GDM1 (cell line): Measurements from ENCODE around the gene APOA5.
"Not testable (repeated sequence)": the region's sequence is repeated elsewhere in the genome, so short reads cannot be mapped to it uniquely, and the experiment has no call there.

Source experiments
- DNase-seq: peaks from one replicate; lab custom pipeline; 2025; lab: John Stamatoyannopoulos, UW

APOA5 gene

DNA sequence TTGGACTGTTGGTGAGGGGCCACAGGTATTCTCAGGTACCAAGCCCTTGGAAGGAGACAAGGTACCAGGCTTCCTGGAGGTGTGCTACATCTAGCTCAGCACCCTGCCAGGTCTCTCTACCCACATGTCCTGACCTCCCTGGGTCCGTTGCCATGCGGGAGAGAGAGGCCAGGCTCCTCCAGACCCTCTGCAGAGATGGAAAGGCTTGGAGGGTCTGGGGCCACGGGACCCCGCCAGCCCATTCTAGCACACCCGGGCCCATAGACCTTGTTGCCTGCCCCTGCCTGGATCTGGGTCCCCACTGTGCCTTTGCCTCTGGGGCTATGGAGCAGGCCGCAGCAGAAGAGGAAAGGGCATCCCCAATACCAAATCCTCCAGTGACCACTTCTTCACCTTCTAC, 35.8 kb upstream of the APOA5 start:
- no peak for DNase-seq

DNA sequence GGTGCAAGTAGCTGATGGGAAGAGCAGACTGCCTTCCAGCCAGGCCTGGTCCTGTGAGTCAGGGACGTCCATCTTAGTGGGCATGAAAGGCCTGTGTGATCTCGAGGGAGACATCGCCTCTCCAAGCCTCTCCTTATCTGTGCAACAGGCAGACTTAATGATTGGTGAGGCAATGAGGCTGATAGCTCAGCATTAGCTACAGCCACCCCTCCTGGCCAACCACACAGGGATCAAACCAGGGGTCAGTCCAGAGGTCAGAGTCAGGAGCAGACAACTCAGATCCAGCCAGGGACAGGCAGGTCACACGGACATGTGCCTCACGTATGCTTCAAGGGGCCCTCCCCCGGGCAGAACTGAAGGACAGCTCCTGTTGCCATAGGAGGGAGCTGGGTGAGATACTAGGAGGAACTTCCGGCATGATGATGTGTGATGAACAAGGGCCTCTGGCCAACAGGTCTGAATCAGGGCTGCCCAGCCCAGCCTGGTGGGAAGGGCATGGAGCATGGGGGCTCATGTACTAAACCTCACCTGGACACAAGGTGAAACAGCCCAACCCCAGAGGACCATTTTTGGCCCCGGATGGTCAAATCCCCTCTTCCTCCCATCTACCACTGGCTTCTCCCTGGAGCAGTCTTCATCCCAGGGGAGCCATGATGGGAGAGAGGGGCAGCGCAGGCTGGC, 35.2 kb upstream of the APOA5 start:
- no peak for DNase-seq

GRCh38 chr11:116825854-116826750, 34.4 kb upstream of the APOA5 start:
- no peak for DNase-seq

- DNase-seq = no peak
Observed at GRCh38 chr11:116825434-116825833, 33.8 kb upstream of the APOA5 start.

GRCh38 chr11:116823031-116823843, 31.6 kb upstream of the APOA5 start, which contains the start of gene APOA4:
Gene APOA4, minus strand, starts transcription at chr11:116823304. Its CDS starts 113 bp downstream, at chr11:116823191.
- no peak for DNase-seq

- DNase-seq = no peak
Observed at GRCh38 chr11:116822575-116822974, 30.9 kb upstream of the APOA5 start.

DNA sequence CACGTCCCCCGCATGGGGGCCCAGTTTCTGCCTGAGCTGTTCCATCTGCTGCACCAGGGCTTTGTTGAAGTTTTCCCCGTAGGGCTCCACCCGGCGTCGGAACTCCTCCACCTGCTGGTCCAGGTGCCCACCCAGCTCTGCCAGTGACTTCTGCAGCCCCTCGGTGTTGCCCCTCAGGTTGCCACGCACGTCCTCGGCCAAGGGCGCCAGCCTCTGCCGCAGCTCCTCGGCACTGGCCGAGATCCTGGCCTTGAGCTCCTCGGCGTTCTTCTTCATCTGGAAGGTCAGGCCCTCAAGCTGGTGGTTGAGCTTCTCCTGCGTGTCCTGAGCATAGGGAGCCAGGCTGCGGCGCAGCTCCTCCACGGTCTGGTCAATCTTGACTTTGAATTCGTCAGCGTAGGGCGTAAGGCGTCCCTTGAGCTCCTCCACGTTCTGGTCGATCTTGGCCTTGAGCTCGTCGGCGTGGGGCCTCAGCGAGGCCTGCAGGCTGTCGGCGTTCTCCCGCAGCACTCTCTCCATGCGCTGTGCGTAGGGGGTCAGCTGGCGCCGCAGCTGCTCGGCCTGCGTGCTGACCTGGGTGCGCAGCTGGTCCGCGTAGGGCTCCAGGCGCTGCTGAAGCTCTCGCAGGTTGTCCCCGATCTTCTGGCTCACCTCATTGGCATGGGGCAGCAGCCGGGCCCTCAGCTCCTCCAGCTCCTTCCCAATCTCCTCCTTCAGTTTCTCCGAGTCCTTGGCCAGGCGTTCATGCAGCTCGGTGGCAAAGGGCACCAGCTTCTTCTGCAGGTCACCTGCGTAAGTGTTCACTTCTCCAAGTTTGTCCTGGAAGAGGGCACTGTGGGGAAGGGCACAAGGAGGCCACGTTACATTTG, 29.6 kb upstream of the APOA5 start:
- DNase-seq = no peak

DNA sequence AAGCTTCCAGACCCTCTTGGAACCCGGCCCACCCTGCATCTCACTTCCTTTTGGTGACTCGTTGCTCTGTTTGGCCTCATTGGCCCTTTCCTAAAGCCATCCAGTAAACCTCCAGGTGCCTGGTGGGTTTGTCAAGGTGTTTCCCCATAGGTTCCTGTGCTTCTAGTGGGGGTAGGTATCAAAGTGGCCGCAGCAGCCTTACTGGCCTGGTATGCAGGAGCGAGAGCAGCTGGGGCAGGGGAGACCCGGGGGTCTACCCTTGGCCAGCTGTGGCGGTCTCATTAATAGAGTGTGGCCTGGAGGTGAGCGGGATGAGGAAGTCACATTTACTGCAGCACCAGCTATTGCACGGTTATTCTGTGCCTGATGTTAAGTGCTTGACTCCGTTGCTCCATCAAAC, 27.4 kb upstream of the APOA5 start:
- no peak for DNase-seq

- DNase-seq = no peak
Observed at GRCh38 chr11:116814502-116814901, 22.8 kb upstream of the APOA5 start.

DNA sequence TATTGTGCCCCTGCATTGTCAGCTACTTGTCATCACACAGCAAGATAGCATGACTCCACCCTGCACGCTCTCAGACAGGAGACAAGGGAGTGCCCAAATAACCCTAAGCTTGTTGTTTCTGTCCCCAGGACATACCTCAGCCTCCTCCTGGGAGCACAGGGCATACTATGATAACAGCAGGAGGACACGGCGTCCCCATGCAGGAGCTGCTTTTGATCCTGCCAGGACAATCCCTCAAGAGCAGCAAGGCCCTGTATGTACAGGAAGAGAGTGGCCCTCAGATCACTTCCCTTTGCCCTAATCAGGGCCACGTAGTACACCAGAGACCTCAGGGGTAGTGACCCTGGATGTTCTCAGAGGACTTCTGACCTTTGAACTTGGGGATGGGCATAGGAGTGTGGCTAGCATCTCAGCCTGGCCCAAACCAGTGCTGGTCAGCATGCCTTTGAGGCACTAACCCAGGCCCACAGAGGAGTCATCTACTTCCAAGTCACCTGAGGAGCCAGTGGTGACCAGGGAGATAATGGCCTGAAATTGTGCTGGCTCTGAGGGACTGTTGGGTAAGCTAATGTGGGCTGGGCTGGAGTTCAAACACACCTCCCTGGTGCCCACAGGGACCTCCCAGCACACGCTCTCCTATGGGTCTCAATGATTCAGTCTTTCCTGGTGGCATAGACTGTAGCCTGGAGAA, 22.2 kb upstream of the APOA5 start:
- no peak for DNase-seq

DNA sequence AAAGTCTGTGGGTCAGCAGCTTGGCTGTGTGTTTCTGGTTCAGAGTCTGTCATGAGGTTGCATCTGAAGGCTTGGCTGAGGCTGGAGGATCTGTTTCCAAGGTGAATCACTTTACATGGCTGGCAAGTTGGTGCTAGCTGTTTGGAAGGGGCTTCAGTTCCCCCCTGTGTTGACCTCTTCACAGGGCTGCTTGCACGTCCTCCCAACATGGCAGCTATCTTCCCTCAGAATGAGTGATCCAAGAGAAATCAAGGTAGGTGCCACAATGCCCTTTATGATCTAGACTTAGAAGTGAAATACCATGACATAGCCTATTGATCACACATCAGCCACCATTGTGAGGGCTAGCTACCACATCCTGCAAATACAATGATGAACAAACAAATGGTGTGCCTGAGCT, 21.5 kb upstream of the APOA5 start:
- DNase-seq = no peak

DNA sequence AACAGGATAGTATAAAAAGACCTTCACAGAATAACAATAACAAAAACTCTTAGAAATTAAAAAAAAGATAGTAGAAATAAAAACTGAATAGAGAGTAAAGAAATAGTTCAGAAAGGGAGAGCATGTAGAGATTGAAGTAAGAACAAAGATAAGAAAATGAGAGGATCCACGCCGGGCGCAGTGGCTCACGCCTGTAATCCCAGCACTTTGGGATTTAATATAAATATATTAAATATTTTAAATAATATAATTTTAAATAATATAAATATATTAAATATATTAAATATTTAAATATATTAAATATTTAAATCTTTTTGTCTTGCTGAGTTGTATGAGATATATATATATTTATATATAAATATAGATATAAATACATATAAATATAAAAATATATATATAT, 20.4 kb upstream of the APOA5 start:
- DNase-seq = no peak

- DNase-seq = no peak
Observed at GRCh38 chr11:116811194-116811593, 19.5 kb upstream of the APOA5 start.

DNA sequence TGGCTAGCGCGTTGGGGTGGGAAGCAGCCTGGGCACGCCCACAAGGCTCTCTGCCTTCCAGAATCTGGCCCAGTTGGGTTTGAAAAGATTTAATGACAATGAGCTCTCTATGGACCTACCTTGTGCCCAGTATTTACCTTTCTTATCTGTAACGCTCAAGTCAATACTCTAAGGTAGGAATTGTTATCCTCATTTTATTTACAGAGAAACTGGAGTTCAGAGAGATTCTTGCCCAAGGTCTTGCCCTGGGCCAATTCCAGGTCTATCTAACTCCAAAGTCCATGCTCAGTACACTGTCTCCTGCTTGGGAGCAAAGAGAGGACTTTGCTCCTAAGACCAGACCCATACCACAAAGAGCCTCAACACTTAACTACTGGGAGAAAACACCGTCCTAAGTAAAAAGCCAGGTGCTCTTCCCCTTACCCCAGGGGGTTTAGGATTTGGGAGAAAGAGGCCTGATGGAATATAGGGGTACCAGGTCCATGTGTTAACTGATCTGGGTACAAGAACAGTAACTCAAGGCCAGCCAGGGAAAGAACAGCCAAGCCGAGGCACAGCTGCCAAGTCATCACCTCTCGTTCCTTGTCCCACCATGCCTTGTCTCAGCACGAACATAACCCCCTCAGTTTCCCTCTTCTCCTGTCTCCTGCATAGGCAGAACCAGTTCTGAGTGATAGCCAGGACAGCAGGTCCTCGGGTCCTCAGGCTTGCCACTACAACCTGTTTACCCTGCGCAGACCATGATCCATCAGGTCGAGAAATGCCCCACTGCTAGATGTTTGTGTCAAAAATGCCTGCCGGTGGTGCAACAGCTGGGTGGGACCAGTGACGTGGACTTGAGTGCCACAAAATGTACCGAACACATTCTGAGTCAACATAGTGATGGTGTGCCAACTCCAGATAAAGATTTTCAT, 16.8 kb upstream of the APOA5 start:
- DNase-seq = no peak

- DNase-seq = no peak
Observed at GRCh38 chr11:116807601-116808261, 16.1 kb upstream of the APOA5 start.

DNA sequence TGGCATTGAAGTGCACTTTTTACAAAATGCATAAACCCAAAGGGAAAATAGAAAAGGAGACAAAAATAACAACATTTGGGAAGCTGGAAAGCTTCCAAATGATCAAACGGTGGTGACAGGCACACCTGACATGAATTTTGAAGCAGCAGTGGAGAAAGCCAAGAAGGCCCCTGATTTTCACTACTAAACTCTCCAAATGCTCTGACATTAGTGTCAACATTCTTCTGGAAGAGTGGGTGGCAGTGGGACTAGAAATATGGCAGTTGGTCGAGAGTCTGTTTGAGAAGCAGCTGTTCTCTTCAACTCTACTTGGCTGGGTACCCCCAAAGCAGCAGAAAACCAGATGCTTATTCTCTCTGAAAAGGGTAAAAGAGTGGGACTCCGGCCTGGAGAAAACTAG, 12.3 kb upstream of the APOA5 start:
- no peak for DNase-seq

GRCh38 chr11:116801662-116802061, 10.0 kb upstream of the APOA5 start:
- not testable (repeated sequence) for DNase-seq

DNA sequence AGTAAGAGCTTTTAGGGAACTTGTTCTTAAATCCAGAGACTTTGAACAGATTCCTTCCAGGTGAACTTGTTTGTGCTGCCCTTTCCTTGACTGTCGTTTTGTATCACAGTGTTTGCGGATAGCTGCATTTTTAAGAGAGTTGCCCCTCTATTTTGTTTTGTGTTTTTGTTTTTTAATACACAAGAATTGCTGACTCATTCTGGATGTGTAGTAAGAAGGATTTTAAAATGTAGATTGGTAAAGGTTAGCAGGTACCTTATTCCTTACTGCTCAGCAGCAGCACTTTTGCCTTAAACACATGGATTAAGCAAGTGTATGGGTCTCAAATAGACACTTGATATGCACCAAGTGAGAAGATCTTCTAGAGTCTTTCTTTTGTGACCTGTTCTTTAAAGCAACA, 8.9 kb upstream of the APOA5 start:
- DNase-seq = no peak

- DNase-seq = no peak
Observed at GRCh38 chr11:116798368-116798767, 6.7 kb upstream of the APOA5 start.
